HG03097 (cell line): ENCODE measurements around the gene CNDP1.

Source experiments
- ATAC-seq: cut with Tn5 transposase; IDR thresholded peaks from one replicate; pipeline ENCODE4 v1.9.1; 2021; ENCODE audit not compliant: unreplicated experiment, low FRiP score

The CNDP1 gene

GRCh38 chr18:74613381-74613780 is 79.1 kb downstream of the CNDP1 start:
- ATAC-seq, result no peak

GRCh38 chr18:74616494-74616893 is 82.2 kb downstream of the CNDP1 start:
- no peak for ATAC-seq

GRCh38 chr18:74617486-74617885 is 83.2 kb downstream of the CNDP1 start:
- no peak for ATAC-seq

- ATAC-seq, result no peak
Measured at GRCh38 chr18:74622072-74622471, 87.8 kb downstream of the CNDP1 start.

- ATAC-seq, result no peak
Measured at GRCh38 chr18:74623047-74623816, 88.9 kb downstream of the CNDP1 start.

GRCh38 chr18:74624466-74624865 is 90.2 kb downstream of the CNDP1 start:
- ATAC-seq, result no peak

- no peak for ATAC-seq
Measured at GRCh38 chr18:74625157-74625556, 90.9 kb downstream of the CNDP1 start.

- no peak for ATAC-seq
Measured at GRCh38 chr18:74626049-74626874, 92.0 kb downstream of the CNDP1 start.

GRCh38 chr18:74630804-74631203 is 96.5 kb downstream of the CNDP1 start:
- ATAC-seq, result no peak

- no peak for ATAC-seq
Measured at GRCh38 chr18:74631212-74631611, 96.9 kb downstream of the CNDP1 start.

GRCh38 chr18:74631623-74632350 is 97.5 kb downstream of the CNDP1 start:
- ATAC-seq, result no peak

GRCh38 chr18:74632351-74632679 is 98.0 kb downstream of the CNDP1 start:
- ATAC-seq, result no peak

- ATAC-seq, result no peak
Measured at GRCh38 chr18:74632856-74633255, 98.6 kb downstream of the CNDP1 start.

- ATAC-seq, result no peak
Measured at GRCh38 chr18:74633652-74634352, 99.5 kb downstream of the CNDP1 start.

- ATAC-seq, result no peak
Measured at GRCh38 chr18:74635224-74635975, 101.1 kb downstream of the CNDP1 start.
